Right lobe of liver (tissue), 6 donors: ENCODE results near the gene DEDD2. TPM values are rescaled to one million over a fixed set of nuclear protein-coding genes. Genes with fewer than 3 reads are reported as not detected.
A peak's percentile ranks its signal among the peaks of the same experiment; 100 is the strongest.

Experiments
- ATAC-seq, 4 donors: fragments of 200-7000 bp; cut with Tn5 transposase; one replicate each; pipeline ENCODE4 v1.9.1; 2020; ENCODE audit warnings: mild to moderate bottlenecking in 4 of 4, moderate library complexity in 4 of 4
- DNase-seq, 3 donors: peaks; one replicate each; pipeline ENCODE4 v3.0.0-alpha.2; 2020
- H3K27ac ChIP-seq, 3 donors: fragments of 200-600 bp; one replicate each; pipeline ENCODE4 v1.8.0; 2022
- H3K27me3 ChIP-seq, 2 donors: fragments of 200-600 bp; one replicate each; pipeline ENCODE4 v1.8.0; 2022
- H3K36me3 ChIP-seq, 4 donors: fragments of 200-600 bp; sonication (generic) in 1 of 4; one replicate each; pipeline versions ENCODE4 v1.5.1 to v1.8.0; 2017 to 2022; ENCODE audit warnings: control low read depth in 1 of 4
- H3K4me1 ChIP-seq, 4 donors: fragments of 200-600 bp; sonication (generic) in 1 of 4; one replicate each; pipeline versions ENCODE4 v1.5.1 to v1.8.0; 2017 to 2022; ENCODE audit warnings: control low read depth in 1 of 4
- H3K4me3 ChIP-seq, 3 donors: fragments of 200-600 bp; one replicate each; pipeline ENCODE4 v1.8.0; 2022
- H3K9me3 ChIP-seq, 4 donors: fragments of 200-600 bp; sonication (generic) in 1 of 4; one replicate each; pipeline versions ENCODE4 v1.5.1 to v1.8.0; 2017 to 2022; ENCODE audit warnings: control low read depth in 1 of 4
- CTCF ChIP-seq, 4 donors: fragments of 200-600 bp in 3 of 4; fragments of 450-650 bp in 1 of 4; IDR thresholded peaks; one replicate each; pipeline versions ENCODE4 v1.5.1 to v1.8.0; 2016 to 2022; ENCODE audit warnings: antibody characterized with exemption in 4 of 4, mild to moderate bottlenecking in 2 of 4
- POLR2A ChIP-seq: fragments of 450-650 bp; IDR thresholded peaks from one replicate; pipeline ENCODE4 v1.6.1; 2017; ENCODE audit warnings: antibody characterized with exemption, mild to moderate bottlenecking
- WGBS: methylation state at CpG from one replicate; pipeline ENCODE4 v1.1.6; 2018; ENCODE audit warnings: low coverage, low lambda C conversion rate; ENCODE audit not compliant: insufficient coverage; ENCODE audit errors: missing lambda C conversion rate; 5-methylcytosine and 5-hydroxymethylcytosine counted together
- intact Hi-C, 2 donors: fragments of 100-400 bp; cut with DNase I; formaldehyde crosslinking; loops; one replicate each; pipeline versions ENCODE4 v1.11.2 to v1.14.1; 2022
- total RNA-seq, 6 experiments: library from RNA; depleted of rRNA in 2 of 6; stranded (reverse); fragments of >200 nt in 2 of 6; fragmentation: NEBNext Ultra II Directional in 3 of 6; extraction: Animal tissue kit (Norgen Biotek cat#: 25700) in 3 of 6; gene quantifications; one replicate each; pipeline versions ENCODE4 v1.1.0 to v1.2.4, GENCODE V29; 2016 to 2023
- donor health status: DM: no; HTN: yes; CAD: no.
- donor health status: DM: no; HTN: no; CAD: no.
- donor health status: DM: no; HTN: no; CAD: no.
- donor health status: DM: no; HTN: yes; CAD: no.
- donor health status: DM: no; HTN: yes; CAD: no.

Gene DEDD2
- total RNA-seq, 6 experiments from 2014 or later: 8.1 to 18.0 (median 15.0) TPM

- no peaks in the 10 kb centered on the region for H3K27me3 ChIP-seq
- 75% methylated on average over 6 of the region's 7 CpGs for WGBS
Observed at GRCh38 chr19:42159942-42160341, 57.5 kb downstream of the DEDD2 start.

GRCh38 chr19:42158926-42159325 lies 58.6 kb downstream of the DEDD2 start:
- 29% methylated on average over 2 of the region's 2 CpGs for WGBS
- intact Hi-C loops: no loop called here
- peak; percentile 59 to 86 (median 82) for ATAC-seq

More at GRCh38 chr19:42159942-42160341, 57.5 kb downstream of the DEDD2 start:
- DNase-seq (no peak), ATAC-seq (no peak)
- Histone ChIP-seq H3K27ac (no peak overlapping the region), H3K4me3 (no peak overlapping the region), H3K4me1 (peaks cover 0 to 13% (median 5%) of the 10 kb centered on the region in 4 donors), H3K36me3 (no peaks in the 10 kb centered on the region), H3K9me3 (no peaks in the 10 kb centered on the region)
- TF ChIP-seq CTCF (IDR thresholded peaks at IDR 0.05) (no peak), POLR2A (no peak)
- intact Hi-C loops: no loop called here

GRCh38 chr19:42156571-42156970 lies 60.9 kb downstream of the DEDD2 start:
- H3K27ac ChIP-seq: no peak overlapping the region
- no peak overlapping the region for H3K4me3 ChIP-seq
- no peaks in the 10 kb centered on the region for H3K36me3 ChIP-seq
- DNase-seq: no peak
- TF ChIP-seq POLR2A: no peak
- TF ChIP-seq CTCF (IDR thresholded peaks at IDR 0.05): no peak
- intact Hi-C loops: no loop called here
- H3K4me1 ChIP-seq: peaks cover 0 to 13% (median 5%) of the 10 kb centered on the region in 4 donors
- peaks cover 0 to 5% of the 10 kb centered on the region in 2 donors for H3K27me3 ChIP-seq
- ATAC-seq: no peak
- H3K9me3 ChIP-seq: no peaks in the 10 kb centered on the region
- 94% methylated on average over 3 of the region's 8 CpGs for WGBS

More at GRCh38 chr19:42158926-42159325, 58.6 kb downstream of the DEDD2 start:
- H3K27ac ChIP-seq: no peak overlapping the region
- peaks cover 0 to 13% (median 5%) of the 10 kb centered on the region in 4 donors for H3K4me1 ChIP-seq
- no peak overlapping the region for H3K4me3 ChIP-seq
- no peaks in the 10 kb centered on the region for H3K36me3 ChIP-seq
- no peak for DNase-seq
- H3K9me3 ChIP-seq: no peaks in the 10 kb centered on the region
- TF ChIP-seq POLR2A (no peak), CTCF (IDR thresholded peaks at IDR 0.05) (no peak)
- no peaks in the 10 kb centered on the region for H3K27me3 ChIP-seq

- peaks cover 0 to 13% (median 6%) of the 10 kb centered on the region in 4 donors for H3K4me1 ChIP-seq
- H3K27me3 ChIP-seq: peaks cover 0 to 5% of the 10 kb centered on the region in 2 donors
- no peaks in the 10 kb centered on the region for H3K36me3 ChIP-seq
- ATAC-seq: no peak
- intact Hi-C loops: no loop called here
- WGBS: 67% methylated on average over 3 of the region's 10 CpGs
- H3K4me3 ChIP-seq: no peak overlapping the region
- H3K9me3 ChIP-seq: no peaks in the 10 kb centered on the region
- DNase-seq: no peak
- TF ChIP-seq CTCF (IDR thresholded peaks at IDR 0.05): no peak
- no peak for TF ChIP-seq POLR2A
- H3K27ac ChIP-seq: no peak overlapping the region
Observed at GRCh38 chr19:42155796-42156195, 61.7 kb downstream of the DEDD2 start.
